ENCODE measurements around the gene GRK4. TPM values are rescaled to one million over a fixed set of nuclear protein-coding genes. Genes with fewer than 3 reads are reported as not detected.

The GRK4 gene
- total and polyA plus RNA-seq, 2 of the 8 experiments (the other 6 are each of a cell fraction or from before 2014, with no cell fraction given) = 0.77 to 1.8 TPM

GRCh38 chr4:2930135-2930757 is 33.1 kb upstream of the GRK4 start:
- H4K5ac ChIP-seq (ENCODE audit: insufficient read length, low read depth, low read length) = no peak overlapping the region
- CTCF ChIA-PET (ENCODE audit: partially characterized antibody) = interaction anchor here (0.6 to 1.6 kb wide), 9 partner anchors 18 to 388 kb away, joined by 3 to 8 read pairs (median 4); no protein-coding TSS in a partner anchor
- no peak overlapping the region for H3K56ac ChIP-seq (replicated peaks; ENCODE audit: insufficient read length, low read depth, low read length)
- H3K27ac ChIP-seq (ENCODE audit: low read depth, low read length) = no peak overlapping the region
- no peak overlapping the region for H3K4ac ChIP-seq (replicated peaks; ENCODE audit: insufficient read length, low read depth, low read length)
- no peak for DNase-seq (ENCODE audit: low read depth in 1 of 2, low spot score in 2 of 2)
- no peak overlapping the region for H2BK120ac ChIP-seq (replicated peaks; ENCODE audit: low read depth, low read length)
- H3K14ac ChIP-seq (ENCODE audit: insufficient read length) = no peak overlapping the region
- H2BK5ac ChIP-seq (ENCODE audit: low read depth, low read length) = no peak overlapping the region
- peaks cover 0 to 8% (median 3%) of the 10 kb centered on the region in 4 experiments; a peak in 4 of 7 replicates for H3K4me1 ChIP-seq (replicated peaks in 1 of 4; ENCODE audit: control insufficient read depth in 3 of 4, insufficient read depth in 4 of 4, low read length in 3 of 4)
- peaks cover 5% of the 10 kb centered on the region; the same call in 1 of the 2 replicates for H3K79me1 ChIP-seq (ENCODE audit: low read depth, low read length)
- POLR2A ChIA-PET (ENCODE audit: partially characterized antibody) = interaction anchor here (0.8 to 1.8 kb wide), 2 partner anchors 9 to 86 kb away, joined by 3 to 5 read pairs; partner anchors contain the start of gene ADD1
- no peak overlapping the region for H2AFZ ChIP-seq (ENCODE audit: low read length)
- H4K8ac ChIP-seq (ENCODE audit: extremely low read depth, insufficient read depth, low read length) = no peak overlapping the region
- peaks cover 12% of the 10 kb centered on the region; the same call in 1 of the 2 replicates for H3K23me2 ChIP-seq (ENCODE audit: low read depth, low read length)
- FAIRE-seq = no peak
- H2BK20ac ChIP-seq (ENCODE audit: low read length) = no peak overlapping the region
- H3K27me3 ChIP-seq (replicated peaks in 1 of 4; ENCODE audit: control insufficient read depth in 3 of 4, extremely low read depth in 1 of 4, insufficient read depth in 3 of 4, low read length in 3 of 4) = no peaks in the 10 kb centered on the region
- H2AK5ac ChIP-seq (ENCODE audit: low read depth, low read length) = no peak overlapping the region
- no peak overlapping the region for H3K23ac ChIP-seq (ENCODE audit: insufficient read length)
- H4K91ac ChIP-seq (replicated peaks; ENCODE audit: insufficient read length, low read length) = no peak overlapping the region
- no peak overlapping the region for H3K18ac ChIP-seq (ENCODE audit: extremely low read depth, low read length)
- no peaks in the 10 kb centered on the region for H3K9me3 ChIP-seq (ENCODE audit: insufficient read depth in 2 of 2, low read depth in 1 of 2, low read length in 1 of 2)
- no peak overlapping the region for H3K4me2 ChIP-seq (ENCODE audit: insufficient read depth in 1 of 2, low read depth in 2 of 2, low read length in 2 of 2)
- H3K4me3 ChIP-seq (ENCODE audit: extremely low read depth in 1 of 4, insufficient read depth in 2 of 4, low read depth in 3 of 4, low read length in 4 of 4) = no peak overlapping the region
- no peak overlapping the region for H2BK12ac ChIP-seq (ENCODE audit: low read depth, low read length)
- H4K20me1 ChIP-seq (replicated peaks in 1 of 2; ENCODE audit: control insufficient read depth in 1 of 2, insufficient read depth in 2 of 2, low read length in 2 of 2) = peaks cover 4 to 19% of the 10 kb centered on the region in 2 experiments
- 94% methylated on average over 12 of the region's 12 CpGs; no CpG with 5 or more reads in 1 of the 2 experiments for WGBS, 2 experiments (ENCODE audit: extremely low coverage in 1 of 2, insufficient coverage in 1 of 2, insufficient read length in 1 of 2, insufficient replicate concordance in 2 of 2, low coverage in 1 of 2, low lambda C conversion rate in 2 of 2, missing lambda C conversion rate in 1 of 2)
- peaks cover 0 to 8% of the 10 kb centered on the region in 2 experiments; a peak in 1 of 4 replicates for H3K79me2 ChIP-seq (ENCODE audit: control insufficient read depth in 1 of 2, insufficient read depth in 2 of 2, low read length in 2 of 2)
- peaks cover 4 to 33% (median 22%) of the 10 kb centered on the region in 4 experiments for H3K36me3 ChIP-seq (ENCODE audit: control insufficient read depth in 2 of 4, insufficient read depth in 4 of 4, low read length in 3 of 4)
- no peak overlapping the region for H3K9ac ChIP-seq (replicated peaks in 1 of 4; ENCODE audit: extremely low read depth in 1 of 4, low read depth in 3 of 4, low read length in 3 of 4)
- H2BK15ac ChIP-seq (ENCODE audit: low read length) = no peak overlapping the region
- TF ChIP-seq JUND (IDR thresholded peaks at IDR 0.05; ENCODE audit: low read length) (no peak), CEBPB (IDR thresholded peaks at IDR 0.05; ENCODE audit: low read depth, low read length) (no peak), SIN3A (conservative IDR thresholded peaks at IDR 0.05 in 1 of 2, IDR thresholded peaks at IDR 0.05 in 1 of 2; ENCODE audit: low read depth in 1 of 2, low read length in 2 of 2) (no peak), RBBP5 (IDR thresholded peaks at IDR 0.05; ENCODE audit: borderline replicate concordance, low read depth, low read length) (no peak), TEAD4 (IDR thresholded peaks at IDR 0.05; ENCODE audit: low read depth, low read length) (no peak), KDM4A (IDR thresholded peaks at IDR 0.05; ENCODE audit: low read depth, low read length, severe bottlenecking) (no peak), POLR2A (IDR thresholded peaks at IDR 0.05; ENCODE audit: control extremely low read depth in 1 of 2, low read depth in 2 of 2, low read length in 2 of 2) (no peak), CHD1 (IDR thresholded peaks at IDR 0.05; ENCODE audit: low read depth, low read length) (no peak), SP1 (IDR thresholded peaks at IDR 0.05; ENCODE audit: low read depth, low read length) (no peak), TCF12 (IDR thresholded peaks at IDR 0.05; ENCODE audit: low read depth, low read length) (no peak)
- TF ChIP-seq, protein P1, sequence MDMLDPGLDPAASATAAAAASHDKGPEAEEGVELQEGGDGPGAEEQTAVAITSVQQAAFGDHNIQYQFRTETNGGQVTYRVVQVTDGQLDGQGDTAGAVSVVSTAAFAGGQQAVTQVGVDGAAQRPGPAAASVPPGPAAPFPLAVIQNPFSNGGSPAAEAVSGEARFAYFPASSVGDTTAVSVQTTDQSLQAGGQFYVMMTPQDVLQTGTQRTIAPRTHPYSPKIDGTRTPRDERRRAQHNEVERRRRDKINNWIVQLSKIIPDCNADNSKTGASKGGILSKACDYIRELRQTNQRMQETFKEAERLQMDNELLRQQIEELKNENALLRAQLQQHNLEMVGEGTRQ (IDR thresholded peaks at IDR 0.05; ENCODE audit: low read length) = no peak
- TF ChIP-seq, protein P2, sequence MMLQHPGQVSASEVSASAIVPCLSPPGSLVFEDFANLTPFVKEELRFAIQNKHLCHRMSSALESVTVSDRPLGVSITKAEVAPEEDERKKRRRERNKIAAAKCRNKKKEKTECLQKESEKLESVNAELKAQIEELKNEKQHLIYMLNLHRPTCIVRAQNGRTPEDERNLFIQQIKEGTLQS (IDR thresholded peaks at IDR 0.05; ENCODE audit: insufficient read depth, low read depth, low read length) = no peak
